Smooth muscle cell of the coronary artery (primary cell): ENCODE measurements around the gene DDX49. TPM values are rescaled to one million over a fixed set of nuclear protein-coding genes. Genes with fewer than 3 reads are reported as not detected.

Experiments
- total RNA-seq: library from RNA; depleted of rRNA; stranded (reverse); fragments of >200 nt; gene quantifications from 2 replicates; pipeline ENCODE4 v1.2.3, GENCODE V29; 2014; ENCODE audit warnings: low replicate concordance

The DDX49 gene, protein sequence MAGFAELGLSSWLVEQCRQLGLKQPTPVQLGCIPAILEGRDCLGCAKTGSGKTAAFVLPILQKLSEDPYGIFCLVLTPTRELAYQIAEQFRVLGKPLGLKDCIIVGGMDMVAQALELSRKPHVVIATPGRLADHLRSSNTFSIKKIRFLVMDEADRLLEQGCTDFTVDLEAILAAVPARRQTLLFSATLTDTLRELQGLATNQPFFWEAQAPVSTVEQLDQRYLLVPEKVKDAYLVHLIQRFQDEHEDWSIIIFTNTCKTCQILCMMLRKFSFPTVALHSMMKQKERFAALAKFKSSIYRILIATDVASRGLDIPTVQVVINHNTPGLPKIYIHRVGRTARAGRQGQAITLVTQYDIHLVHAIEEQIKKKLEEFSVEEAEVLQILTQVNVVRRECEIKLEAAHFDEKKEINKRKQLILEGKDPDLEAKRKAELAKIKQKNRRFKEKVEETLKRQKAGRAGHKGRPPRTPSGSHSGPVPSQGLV
- total RNA-seq: 66.7 and 75.0 TPM in 2 replicates

DNA sequence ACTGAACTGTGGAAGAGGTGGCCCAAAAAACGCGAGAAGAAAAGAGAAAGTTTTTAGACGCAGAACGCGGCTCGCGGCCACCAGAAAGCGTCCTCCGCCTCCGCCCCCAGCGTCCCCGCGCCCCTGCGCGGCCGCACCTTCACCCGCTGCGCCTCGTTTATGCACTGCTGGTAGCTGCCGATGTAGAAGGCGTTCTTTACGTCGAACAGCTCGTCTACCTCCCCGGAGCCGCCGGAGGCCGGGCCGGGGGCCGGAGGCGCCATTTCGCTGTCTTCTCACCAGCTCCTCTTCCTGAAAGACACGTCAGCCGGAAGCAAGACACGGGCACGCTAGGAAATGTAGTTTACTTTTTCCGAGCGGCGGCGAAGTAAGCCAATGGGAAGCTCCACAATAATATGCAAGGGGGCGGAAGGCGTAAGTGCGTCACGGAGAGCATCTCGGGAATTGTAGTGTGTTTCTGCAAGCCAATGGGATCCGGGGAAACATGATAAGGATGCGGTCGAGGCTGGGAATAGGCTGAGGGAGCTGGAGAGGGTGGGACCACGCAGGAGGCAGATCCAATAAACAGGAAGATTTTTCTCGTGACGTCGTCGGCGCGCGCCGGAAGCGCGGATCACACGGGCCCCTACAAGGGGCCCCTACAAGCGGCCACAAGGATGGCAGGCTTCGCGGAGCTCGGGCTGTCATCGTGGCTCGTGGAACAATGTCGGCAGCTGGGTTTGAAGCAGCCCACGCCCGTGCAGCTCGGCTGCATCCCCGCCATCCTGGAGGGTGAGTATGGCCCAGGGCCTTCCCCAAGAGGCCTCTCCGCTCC is at the start of gene DDX49, which contains the start of gene COPE:
Gene DDX49 (plus strand): TSS at position 630 of the 814 bp plus-strand sequence. CDS start 27 bp downstream, at position 657.
Gene COPE (minus strand): TSS at position 302 of the 814 bp plus-strand sequence. CDS start 39 bp downstream, at position 263.

DNA sequence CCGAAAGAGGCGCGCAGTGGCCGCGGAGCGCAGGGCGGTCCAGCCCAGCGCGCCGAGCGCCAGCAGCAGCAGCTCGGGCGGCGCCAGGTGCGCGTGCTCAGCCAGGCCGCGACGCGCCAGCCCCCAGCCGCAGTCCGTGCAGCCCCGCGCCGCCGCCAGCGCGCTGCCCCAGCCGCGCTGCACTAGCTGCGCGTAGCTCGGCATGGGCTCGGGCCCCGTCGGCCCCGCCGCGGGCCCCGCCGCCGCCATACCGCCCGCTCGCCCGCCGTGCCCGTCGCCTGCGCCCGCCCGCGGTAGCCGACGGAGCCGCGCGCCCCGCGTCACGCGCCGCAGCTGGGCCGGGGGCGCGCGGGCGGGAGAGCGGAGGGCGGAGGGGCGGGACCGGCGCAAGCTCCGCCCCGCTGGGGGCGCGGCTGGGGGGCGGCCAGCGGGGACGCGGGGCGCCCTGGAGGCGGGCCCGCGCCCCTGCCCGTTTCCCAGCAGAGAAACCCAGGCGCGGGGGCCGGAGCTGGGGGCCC is 23.6 kb upstream of the DDX49 start, which contains the start of gene CERS1:
Gene CERS1 (minus strand): TSS at position 335 of the 518 bp plus-strand sequence. CDS start 86 bp downstream, at position 249.

DNA sequence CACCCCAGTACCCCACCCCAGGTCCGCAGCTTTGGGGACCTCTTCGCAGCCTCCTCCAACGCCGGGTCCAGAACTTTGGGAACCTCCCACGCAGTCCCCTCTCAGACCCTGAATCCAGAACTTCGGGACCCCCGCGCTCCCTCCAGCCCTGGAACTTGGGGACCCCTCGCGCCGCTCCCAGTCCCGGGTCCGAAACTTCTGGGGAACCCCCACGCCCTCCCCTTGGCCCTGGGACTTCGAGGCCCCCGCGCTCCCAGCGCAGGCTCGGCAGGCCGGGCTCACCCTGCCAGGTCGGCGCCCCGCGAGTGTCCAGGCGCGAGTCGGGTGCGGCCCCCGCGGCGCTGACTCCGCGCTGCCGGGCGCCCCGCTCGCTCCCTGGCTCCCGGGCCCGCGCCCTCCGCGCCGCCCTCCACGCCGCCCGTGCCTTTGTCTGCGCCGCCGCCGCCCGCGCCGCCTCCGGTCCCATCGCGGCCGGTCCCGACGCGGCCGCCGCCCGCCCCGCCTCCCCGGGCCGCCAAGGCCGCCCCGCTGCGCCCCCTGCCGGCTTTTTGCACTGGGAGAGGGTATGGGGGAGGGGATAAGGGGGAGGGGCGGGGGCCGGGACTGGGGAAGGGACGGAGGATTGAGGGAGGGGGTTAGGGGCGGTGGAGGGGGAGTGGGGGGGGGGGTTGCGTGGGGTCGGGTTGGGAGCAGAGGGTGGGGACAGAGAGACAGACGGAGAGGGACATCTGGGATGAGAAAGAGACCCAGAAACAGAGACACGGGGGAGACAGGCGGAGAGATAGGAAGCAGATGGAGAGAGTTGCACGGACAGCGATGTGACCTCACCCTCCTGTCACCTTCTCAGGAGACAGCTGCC is 21.5 kb downstream of the DDX49 start, which contains the start of gene HOMER3:
Gene HOMER3 (minus strand): TSS at position 449 of the 859 bp plus-strand sequence. CDS start 2,235 bp downstream, outside the sequence.

Other genes starting within 250 kb of the DDX49 start
- 1.1 and 1.7 TPM in 2 replicates for gene CRTC1, start 236.0 kb upstream of the DDX49 start, total RNA-seq
- gene COMP, start 128.4 kb upstream of the DDX49 start, total RNA-seq: 0.23 and 2.0 TPM in 2 replicates
- gene UPF1, start 87.8 kb upstream of the DDX49 start, total RNA-seq: 59.2 and 62.8 TPM in 2 replicates
- gene CERS1, start 23.6 kb upstream of the DDX49 start, total RNA-seq: 4.4 and 5.7 TPM in 2 replicates
- gene COPE, start 328 bp upstream of the DDX49 start, total RNA-seq: 215 and 269 TPM in 2 replicates
- 41.4 and 91.4 TPM in 2 replicates for gene HOMER3, start 21.5 kb downstream of the DDX49 start, total RNA-seq
- 15.3 and 25.8 TPM in 2 replicates for gene SUGP2, start 113.8 kb downstream of the DDX49 start, total RNA-seq
- gene ARMC6, start 113.9 kb downstream of the DDX49 start, total RNA-seq: 41.3 and 43.4 TPM in 2 replicates
- gene SLC25A42, start 144.3 kb downstream of the DDX49 start, total RNA-seq: 3.7 and 4.9 TPM in 2 replicates
- 20.6 and 32.3 TPM in 2 replicates for gene TMEM161A, start 218.8 kb downstream of the DDX49 start, total RNA-seq